Measurements from ENCODE around the gene KDM3A. TPM values are rescaled to one million over a fixed set of nuclear protein-coding genes. Genes with fewer than 3 reads are reported as not detected.

The KDM3A gene
- polyA plus RNA-seq, 1 experiment, result 33.0 TPM

Small RNA genes within 50 kb of the gene (small RNA-seq; reads per million reads assigned to genes)
- not detected for gene RNU6-640P (ENCODE audit: insufficient read length, low read depth)

Other genes with a start within 250 kb of the KDM3A start
- gene IMMT, start 245.9 kb upstream of the KDM3A start, polyA plus RNA-seq (2011; rRNA removed), result 68.7 and 69.2 TPM in 2 replicates
- gene MRPL35, start 241.9 kb upstream of the KDM3A start, polyA plus RNA-seq (2011; rRNA removed), result 42.2 and 48.2 TPM in 2 replicates
- 0.07 and 0.10 TPM in 2 replicates for gene REEP1, start 103.7 kb upstream of the KDM3A start, polyA plus RNA-seq (2011; rRNA removed)
- 125 and 154 TPM in 2 replicates for gene CHMP3, start 122.1 kb downstream of the KDM3A start, polyA plus RNA-seq (2011; rRNA removed)
- 12.6 and 17.6 TPM in 2 replicates for gene RNF103, start 182.5 kb downstream of the KDM3A start, polyA plus RNA-seq (2011; rRNA removed)

All from AG04450 (cell line).